Measurements from ENCODE around the gene ATP8B4. TPM values are rescaled to one million over a fixed set of nuclear protein-coding genes. Genes with fewer than 3 reads are reported as not detected.

Gene ATP8B4
- total RNA-seq, 1 experiment from 2014 or later: 0.04 TPM

DNA sequence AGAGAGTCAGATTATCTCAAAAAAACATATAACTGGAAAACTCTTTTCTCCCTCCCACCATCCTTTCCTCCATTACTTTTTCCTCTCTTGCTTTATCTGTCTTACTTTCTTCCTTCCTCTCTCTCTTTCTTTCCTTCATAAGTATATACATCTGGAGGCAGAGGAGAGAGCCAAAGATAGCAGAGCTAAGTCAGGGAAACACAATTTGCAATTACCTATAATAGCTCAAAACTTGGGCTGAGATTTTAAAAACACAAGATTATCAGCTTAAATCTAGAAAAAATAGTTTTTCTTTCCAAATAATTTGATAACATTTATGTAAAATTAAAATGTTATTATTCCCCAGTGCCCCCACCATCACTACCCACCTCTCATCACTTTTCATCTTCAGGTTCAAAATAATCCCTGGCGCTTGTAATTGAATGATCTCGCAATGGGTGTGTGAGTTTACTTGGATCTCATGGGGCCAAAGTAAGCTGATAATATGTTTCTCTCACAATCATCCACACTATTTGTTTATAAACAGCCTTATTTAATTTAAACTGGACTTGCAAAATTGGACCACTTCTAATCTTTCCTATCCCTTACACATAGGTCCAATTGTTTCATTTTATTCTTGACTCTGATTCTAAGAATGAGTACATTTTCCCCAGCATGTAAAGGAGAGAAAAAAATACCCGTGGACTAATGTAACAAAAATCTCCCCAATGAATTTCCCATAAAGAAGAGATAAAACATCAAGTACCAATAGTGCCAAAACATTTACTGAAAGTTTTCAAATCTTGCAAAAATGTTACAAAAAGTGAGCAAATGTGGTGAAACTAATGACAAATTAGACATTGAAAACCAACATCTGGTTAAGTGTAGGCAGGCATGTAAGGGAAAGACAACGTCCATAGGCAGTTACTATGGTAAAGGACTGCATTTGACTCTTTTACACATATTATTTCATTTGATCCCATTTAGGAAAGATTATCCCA is 261.2 kb downstream of the ATP8B4 start:
- no peak for DNase-seq (ENCODE audit: low spot score)

DNA sequence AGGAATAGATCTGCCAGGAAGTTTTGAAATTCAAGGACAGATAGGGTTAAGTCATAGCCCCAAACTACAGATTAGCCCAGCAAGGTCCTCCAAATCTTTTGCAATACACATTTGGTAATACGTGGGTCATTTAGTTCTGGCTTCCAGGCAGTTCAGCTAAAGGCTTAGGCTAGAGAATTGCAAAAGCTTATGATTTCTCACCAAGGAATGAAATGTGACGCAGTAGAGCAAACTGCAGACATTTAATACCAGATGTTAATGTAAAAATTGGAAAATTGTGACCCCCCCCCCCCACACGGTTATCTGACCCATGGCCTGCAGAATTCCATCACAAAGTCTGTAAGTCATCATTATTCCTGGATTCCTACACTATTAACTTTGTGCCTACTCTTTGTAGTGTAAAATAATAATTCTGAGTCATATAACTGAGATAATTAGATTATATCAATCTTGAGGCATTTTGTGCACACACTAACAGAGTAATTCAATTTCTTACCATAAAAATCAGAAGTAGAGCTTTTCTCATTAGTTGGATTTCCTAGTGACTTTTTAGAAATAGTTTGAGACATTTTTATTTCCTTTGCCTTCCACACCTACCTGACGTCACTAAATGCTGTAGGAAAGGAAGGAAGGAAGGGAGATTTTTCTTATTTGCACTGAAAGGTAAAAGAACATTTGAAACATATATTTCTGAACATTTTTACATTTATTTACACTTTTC is 263.0 kb downstream of the ATP8B4 start:
- no peak for DNase-seq (ENCODE audit: low spot score)

DNA sequence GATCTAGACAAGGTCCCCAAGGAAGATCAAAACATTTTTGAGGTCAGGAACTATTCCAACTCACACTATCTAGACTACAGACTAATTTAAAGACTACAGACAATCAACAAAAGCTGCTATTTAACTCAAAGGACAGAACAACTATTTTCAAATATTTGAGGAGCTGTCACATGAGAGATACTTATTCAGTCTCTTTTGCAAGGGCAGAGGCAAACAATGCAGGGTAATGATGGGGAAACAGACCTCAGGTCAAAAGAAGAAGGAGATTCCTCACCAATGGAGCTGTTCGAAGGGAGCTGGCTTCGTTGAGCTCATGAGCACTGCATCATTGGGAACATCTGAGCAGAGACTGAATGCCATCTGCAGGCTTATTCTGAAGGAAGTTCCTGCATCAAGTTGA is 266.3 kb downstream of the ATP8B4 start:
- no peak for DNase-seq (ENCODE audit: low spot score)

DNA sequence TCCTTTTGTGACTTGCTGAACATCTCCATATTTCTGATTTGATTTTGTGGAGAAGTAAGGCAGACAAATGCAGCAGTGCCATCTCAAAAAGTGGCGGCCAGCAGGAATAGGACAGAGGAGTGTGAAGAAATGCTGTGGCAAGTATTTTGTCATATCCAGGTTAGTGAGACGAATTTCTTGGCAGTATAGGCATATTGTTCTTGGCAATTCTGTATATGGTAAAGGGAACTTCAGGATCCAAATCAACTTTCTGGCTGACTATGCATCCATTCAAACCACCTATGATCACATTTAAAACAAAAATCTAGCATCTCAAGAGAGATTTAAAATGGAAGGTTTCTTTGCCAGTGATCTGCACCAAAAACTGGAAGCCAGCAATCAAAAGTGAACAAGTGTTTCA is 270.2 kb downstream of the ATP8B4 start:
- DNase-seq (ENCODE audit: low spot score): no peak

DNA sequence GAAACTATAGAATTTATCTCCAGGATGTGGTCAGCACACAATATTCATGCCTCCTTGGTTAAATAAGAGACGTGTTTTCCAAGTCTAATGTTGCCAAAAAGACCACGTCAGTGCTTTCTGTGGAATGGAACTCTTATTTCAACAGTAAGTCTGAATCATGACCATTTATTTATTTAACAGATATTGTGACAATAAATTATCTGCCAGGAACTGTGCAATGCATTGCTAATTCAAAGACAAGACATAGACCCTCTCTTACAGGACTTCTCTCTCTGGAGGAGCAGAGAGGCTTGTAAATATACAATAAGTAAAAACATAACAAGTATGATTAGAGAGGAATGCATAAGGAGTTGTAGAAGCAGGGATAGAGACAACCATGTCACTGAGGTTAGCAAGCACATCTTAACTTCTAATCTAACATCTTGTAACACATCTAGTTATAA is 270.7 kb downstream of the ATP8B4 start:
- DNase-seq (ENCODE audit: low spot score): peak; percentile 86

DNA sequence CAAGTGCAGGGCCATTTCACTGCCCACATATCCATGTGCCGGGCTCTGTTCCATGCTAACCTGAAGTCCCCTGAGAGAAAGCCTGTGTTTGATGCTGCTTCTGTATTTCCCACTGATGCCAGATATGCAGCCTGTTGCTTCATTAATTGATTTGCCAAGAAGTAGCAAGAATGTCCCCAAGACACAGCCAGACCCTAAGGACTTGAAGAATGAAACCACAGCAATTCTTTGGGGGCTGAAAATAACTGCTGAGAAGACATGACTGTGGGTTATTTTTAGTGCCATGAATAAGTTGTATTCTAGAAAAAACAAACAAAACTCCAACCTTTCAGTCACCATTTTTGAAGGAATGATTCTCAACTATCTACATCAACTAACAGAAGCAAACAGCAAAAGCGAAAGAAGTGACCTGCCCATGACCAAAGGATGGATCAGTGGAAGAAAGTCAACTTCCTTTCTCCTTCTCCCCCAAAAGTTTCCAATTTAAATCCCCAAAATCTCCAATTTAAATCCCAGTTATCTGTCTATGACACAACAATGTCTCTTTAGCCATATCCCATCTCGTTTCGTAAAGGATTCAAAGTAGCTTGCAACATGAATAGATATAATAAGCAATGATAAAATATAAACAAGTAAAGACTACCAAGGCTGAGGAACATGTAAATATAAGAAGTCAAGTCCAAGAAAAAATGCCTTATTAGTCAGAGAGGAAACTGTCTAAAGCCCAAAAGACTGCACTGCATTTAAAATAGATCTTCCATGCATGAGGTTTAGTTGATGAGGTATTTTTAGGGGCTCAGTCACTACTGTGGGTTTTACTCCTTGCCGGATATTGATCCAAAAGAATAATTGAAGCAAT is 271.4 kb downstream of the ATP8B4 start:
- peak; percentile 17 for DNase-seq (ENCODE audit: low spot score)

DNA sequence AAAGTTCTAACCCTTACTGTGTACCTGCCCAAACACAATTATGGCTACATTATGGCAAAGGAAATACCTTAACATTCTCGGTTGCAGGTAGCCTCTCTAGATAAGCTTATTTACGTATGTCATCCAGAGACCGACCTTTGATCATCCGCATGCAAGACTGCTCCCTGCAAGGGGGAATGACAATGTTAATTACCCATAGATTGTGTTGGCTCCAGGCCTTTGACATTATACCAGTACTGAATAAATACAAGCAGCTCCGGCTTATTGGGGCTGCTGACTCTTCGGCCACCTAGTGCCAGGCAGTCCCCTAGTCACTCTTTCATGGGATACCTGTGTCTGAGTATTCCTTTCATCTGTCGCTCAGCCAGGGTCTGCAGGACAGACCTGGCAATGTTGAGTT is 274.6 kb downstream of the ATP8B4 start:
- no peak for DNase-seq (ENCODE audit: low spot score)

DNA sequence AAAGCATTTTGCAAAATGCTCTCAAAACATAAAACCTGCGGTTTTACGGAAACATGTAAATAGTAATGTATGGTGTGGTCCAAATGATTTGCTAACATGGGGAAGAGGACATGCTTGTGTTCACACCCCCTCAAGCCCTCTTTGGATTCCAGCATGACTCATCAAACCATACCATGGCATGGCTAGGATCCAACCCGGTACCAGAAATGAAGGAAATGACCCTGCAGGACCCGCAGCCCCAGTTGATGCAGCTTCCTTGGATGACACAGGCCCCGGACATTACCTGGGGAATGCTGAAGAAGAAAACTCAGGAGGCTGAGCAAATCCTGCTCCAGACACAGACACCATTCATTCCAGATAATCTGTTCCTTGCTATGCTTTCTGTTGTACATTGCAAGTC is 275.3 kb downstream of the ATP8B4 start:
- DNase-seq (ENCODE audit: low spot score): peak; percentile 14

DNA sequence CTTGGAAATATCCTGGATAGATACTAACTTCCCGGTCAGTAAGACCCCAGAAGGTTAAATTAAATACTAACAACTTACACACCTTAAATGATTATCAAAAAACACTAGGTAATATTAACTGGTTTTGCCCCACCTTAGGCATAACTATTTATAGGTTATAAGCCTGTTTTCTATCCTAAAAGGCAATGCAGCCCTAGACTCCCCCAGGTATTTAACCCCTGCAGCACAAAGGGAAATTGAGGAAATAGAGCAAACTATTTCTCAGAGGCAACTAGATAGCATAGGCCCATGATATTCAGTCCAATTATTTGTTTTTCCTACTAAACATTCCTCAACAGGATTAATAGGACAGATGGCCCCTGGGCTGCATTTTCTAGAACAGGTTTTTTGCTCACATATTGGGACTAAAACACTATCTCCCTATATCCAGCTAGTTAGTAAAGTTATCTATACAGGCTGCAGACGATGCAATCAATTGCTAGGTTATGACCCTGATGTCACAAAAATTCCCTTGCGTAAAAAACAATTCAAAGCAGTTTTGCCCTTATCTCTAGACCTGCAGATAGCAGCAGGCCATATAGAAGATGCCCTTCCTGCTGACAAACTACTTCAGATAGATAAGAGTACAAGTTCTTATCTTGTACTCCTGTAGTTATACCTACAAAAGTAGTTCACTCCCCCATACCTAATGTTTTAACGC is 276.9 kb downstream of the ATP8B4 start:
- DNase-seq (ENCODE audit: low spot score): no peak

DNA sequence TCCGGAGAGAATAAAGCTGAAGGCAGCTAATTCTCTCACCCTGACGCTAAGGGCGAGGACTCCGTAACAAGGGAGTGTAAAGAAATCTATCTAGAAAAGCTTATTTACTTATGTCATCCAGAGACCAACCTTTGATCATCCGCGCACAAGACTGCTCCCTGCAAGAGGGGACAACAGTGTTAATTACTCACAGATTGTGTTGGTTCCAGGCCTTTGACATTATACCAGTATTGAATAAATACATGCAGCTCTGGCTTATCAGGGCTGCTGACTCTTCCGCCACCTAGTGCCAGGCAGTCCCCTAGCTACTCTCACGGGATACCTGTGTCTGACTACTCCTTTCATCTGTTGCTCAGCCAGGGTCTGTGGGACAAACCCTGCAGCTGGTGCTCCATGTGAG is 286.5 kb downstream of the ATP8B4 start:
- peak; percentile 36 for DNase-seq (ENCODE audit: low spot score)

DNA sequence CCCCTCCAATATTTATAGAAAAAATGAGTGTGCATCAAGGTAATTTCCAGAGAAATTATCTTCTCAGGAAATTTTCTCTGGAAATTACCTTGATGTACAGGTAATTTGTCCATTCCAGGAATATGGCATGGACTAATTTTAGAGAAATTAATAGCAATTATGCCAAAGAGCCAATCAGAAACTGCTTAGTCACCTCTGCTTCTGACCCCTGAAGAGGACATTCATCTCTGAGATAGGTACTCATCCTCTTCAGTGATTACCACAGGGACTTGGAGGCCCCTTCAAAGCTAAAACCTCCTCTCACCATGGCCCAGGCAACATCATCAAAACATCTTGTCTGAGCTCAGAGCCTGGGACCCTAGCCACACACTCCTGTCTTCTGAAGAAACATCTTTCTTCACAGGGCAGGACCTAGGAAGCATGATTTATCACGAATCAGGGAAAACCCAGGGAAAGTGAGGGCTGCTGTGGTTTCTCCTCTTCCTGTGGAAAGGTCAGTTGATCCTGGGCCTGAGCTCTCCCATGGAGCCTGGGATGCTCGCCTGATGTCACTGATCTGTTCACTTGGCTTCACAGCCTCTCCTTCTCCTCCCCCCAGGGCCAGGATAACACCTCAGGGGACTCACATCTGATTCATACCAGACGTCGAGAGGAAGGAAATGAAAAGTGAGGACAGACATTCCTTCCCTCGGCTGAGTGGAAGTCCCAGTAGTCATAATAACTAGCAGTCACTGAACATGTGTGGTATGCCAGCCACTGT is 287.6 kb downstream of the ATP8B4 start:
- peak; percentile 45 for DNase-seq (ENCODE audit: low spot score)

DNA sequence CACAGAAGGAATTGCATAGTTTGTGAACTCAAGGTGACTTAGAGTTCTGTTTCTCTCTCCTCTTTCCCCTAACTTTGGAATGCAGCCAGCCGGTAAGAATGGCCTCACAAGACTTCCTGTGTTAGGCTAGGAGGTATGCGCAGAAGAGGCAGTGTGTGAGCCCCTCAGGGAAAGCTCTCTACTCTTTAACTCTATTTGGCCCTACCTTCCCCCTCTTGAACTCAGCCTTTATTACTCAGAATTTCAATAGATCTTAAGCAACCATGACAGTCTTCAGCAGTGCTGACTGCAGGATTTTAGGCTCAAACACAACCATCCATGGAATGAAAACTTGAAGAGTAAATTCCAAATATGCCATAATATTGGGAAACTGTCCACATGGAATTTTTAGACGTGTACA is 288.6 kb downstream of the ATP8B4 start:
- DNase-seq (ENCODE audit: low spot score): no peak

DNA sequence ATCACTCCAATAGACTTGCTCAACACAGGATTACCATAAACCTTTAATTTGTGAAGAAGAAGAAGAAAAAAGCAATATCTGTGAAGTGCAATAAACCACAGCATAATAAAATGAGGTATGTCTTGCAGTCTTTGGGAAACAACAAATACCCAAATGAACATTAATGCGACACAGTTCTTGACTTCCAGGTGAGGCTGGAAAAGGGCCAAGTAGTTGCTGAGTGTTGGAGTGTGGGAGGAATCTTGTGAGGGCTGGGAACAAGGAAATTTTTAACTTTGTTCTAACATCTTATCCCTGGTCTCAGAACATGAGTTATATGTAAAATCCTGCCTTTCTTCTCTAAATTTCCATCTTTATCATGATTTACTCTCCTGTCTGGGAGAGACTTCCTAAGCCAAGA is 291.7 kb downstream of the ATP8B4 start:
- DNase-seq (ENCODE audit: low spot score): no peak

DNA sequence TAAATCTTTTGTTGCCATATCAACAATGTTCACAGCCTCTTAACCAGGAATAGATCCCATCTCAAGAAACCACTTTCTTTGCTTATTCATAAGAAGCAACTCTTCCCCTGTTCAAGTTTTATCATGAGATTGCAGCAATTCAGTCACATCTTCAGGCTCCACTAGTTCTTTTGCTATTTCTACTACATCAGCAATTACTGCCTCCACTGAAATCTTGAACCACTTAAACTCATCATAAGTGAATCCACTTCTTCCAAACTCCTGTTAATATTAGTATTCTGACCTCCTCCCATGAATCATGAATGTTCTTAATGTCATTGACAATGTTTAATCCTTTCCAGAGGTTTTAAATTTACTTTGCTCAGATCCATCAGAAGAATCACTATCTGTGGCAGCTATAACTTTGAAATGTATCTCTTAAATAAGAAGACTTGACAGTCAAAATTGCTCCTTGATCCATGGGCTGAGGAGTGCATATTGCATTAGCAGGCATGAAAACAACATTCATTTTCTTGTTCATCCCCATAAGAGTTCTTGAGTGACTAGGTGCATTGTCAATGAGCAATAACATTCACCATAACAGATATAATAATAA is 292.3 kb downstream of the ATP8B4 start:
- DNase-seq (ENCODE audit: low spot score): no peak

DNA sequence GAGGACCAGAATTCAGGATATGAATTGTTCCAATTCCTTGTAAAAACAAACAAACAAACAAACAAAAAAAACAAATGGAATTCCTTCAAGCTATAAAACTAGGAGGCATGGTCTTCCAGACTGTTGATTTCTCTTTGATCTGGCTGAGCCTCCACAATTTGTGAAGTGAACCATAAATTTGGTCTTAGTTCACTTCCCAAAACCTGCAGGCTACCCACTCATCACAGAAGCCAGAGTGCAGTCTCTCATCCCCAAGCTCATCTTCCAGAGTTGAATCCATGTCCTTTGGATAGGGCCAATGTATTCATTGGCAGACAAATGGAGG is 294.3 kb downstream of the ATP8B4 start:
- DNase-seq (ENCODE audit: low spot score): no peak

DNA sequence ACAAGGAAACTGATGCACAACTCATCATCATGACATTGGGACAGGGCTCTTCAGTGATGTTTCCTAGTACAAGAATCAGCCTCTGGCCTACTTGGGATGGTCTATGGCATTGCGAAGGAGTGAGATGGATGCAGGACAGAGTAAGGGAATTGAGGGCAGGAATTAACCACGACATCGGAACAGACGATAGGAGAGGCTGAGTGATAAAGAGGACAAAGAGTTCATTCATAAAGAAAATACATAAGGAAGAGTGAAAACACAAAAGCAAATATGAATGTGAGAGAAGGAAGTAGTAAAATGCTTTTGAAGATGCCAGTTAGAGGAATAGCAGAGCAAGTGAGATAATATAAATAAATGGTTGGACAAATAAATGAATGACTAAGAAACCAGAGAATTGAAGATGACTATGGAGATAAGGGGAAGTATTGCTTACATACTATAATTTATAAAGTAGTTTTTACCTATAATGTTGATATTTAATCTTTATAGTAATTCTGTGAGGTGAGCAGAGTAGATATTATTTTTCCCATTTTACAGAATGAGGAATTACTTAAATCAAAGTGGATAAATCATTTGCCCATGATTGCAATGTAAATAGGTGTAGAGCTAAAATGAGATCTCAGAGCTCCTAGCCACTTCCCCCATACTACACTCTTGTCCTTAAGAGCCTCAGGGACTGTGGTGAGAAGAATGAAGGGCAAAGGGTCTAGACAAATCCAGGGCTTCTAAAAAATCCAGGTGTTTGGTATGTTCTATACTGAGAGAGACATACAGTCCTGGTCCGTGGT is 294.9 kb downstream of the ATP8B4 start:
- DNase-seq (ENCODE audit: low spot score): no peak

DNA sequence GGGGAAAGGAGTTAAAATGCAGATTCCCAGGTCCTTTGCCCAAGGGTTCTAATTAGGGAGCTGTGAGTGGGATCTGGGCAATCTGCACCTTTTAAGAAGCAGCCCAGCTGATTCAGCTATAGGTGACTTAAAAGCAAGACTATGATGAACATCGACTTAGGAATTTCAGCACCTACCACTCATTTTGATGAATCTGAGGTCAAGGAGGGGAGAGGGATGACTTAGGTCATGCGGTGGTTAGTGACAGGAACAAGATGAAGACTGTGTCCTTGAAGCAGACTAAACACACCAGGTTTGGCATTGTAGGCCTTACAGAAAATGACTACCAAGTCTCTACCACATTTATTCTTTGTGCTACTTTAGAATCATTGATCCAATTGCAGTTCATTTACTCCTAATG is 301.9 kb downstream of the ATP8B4 start:
- DNase-seq (ENCODE audit: low spot score): no peak

DNA sequence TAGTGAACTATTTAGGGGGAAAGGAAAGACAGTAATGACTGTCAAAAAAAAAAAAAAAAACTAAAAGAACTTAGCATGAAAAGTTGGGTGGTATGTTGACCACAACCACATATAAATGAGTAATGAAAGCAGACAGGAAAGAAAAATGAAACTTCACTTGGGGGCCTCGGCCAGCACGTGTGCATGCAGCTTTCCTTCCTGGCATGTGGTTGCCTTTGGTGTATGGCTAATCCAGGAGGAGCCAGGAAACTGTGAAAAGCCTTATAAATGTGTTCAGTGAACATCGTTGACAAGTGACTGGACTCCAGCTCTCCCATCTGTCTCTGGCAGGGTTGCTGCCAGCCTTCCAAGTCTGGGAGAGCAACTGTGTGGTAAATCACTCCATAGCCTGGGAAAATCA is 303.1 kb downstream of the ATP8B4 start:
- DNase-seq (ENCODE audit: low spot score): peak; percentile 74

DNA sequence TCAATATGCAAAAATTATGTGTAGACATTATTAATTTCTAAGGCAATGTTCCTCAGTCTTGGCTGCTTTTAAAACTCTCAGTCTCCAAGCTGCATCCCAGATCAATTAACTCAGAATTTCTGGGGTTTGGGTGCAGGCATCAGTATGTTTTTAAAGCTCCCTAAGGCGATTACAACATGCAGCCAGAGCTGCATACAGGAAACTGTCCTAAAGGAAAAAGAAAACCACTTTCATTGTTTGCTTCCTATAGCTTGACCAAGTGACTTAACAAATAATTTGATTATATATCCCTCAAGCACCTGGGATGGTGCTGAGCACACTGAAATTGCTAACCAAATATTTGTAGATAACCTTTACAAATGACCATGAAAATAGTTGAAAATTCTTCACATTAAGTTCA is 303.5 kb downstream of the ATP8B4 start:
- DNase-seq (ENCODE audit: low spot score): peak; percentile 8

DNA sequence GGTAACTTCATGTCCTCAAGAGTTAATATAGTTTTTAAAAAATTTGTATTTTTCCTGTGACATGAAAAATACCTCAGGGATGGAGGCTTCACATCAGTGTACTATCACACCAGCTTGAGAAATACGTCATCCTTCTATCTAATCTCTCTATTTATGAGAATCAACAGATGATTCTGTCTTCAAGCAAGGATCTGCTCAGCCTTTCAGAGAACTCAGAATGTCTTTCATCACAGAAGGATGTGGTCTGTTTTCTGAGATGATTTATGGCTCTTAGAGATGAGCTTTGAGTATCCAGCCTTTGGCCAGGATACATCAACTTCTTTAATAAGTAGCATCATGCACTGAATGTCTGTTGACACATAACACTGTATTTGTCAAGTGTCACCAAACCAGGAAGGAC is 304.3 kb downstream of the ATP8B4 start:
- no peak for DNase-seq (ENCODE audit: low spot score)

Data from H4 (cell line).